Hematopoietic multipotent progenitor cell treated with erythropoietin and hydrocortisone succinate and interleukin-3 and kit ligand, for 6 days (in vitro differentiated cells): ENCODE data around the gene EDC3.
A peak's percentile ranks its signal among the peaks of the same experiment; 100 is the strongest.
"Not testable (repeated sequence)": the region's sequence is repeated elsewhere in the genome, so short reads cannot be mapped to it uniquely, and the experiment has no call there.

Experiments used
- DNase-seq: peaks from one replicate; pipeline ENCODE4 v3.0.0-alpha.2; 2015

Gene EDC3

GRCh38 chr15:74605795-74606150, 90.1 kb downstream of the EDC3 start:
- DNase-seq: no peak

GRCh38 chr15:74604983-74605794, 90.6 kb downstream of the EDC3 start:
- no peak for DNase-seq

GRCh38 chr15:74603789-74604705, 91.8 kb downstream of the EDC3 start:
- DNase-seq: no peak

GRCh38 chr15:74603026-74603788, 92.6 kb downstream of the EDC3 start:
- no peak for DNase-seq

GRCh38 chr15:74599156-74599555, 96.7 kb downstream of the EDC3 start:
- DNase-seq: no peak

- DNase-seq: peak; percentile 97
Observed at GRCh38 chr15:74598126-74598842, 97.5 kb downstream of the EDC3 start.

GRCh38 chr15:74597146-74597705, 98.6 kb downstream of the EDC3 start:
- not testable (repeated sequence) for DNase-seq

GRCh38 chr15:74596736-74597135, 99.1 kb downstream of the EDC3 start:
- not testable (repeated sequence) for DNase-seq

- no peak for DNase-seq
Observed at GRCh38 chr15:74595271-74595670, 100.6 kb downstream of the EDC3 start.

GRCh38 chr15:74594455-74594854, 101.4 kb downstream of the EDC3 start:
- DNase-seq: no peak

GRCh38 chr15:74593122-74593521, 102.7 kb downstream of the EDC3 start:
- no peak for DNase-seq

GRCh38 chr15:74592222-74592621, 103.6 kb downstream of the EDC3 start:
- no peak for DNase-seq

GRCh38 chr15:74589826-74590225, 106.0 kb downstream of the EDC3 start:
- no peak for DNase-seq

GRCh38 chr15:74585857-74586256, 110.0 kb downstream of the EDC3 start:
- DNase-seq: no peak

- DNase-seq: no peak
Observed at GRCh38 chr15:74585191-74585590, 110.6 kb downstream of the EDC3 start.

GRCh38 chr15:74584779-74585178, 111.0 kb downstream of the EDC3 start:
- peak; percentile 79 for DNase-seq

GRCh38 chr15:74584204-74584603, 111.6 kb downstream of the EDC3 start:
- no peak for DNase-seq
